Measurements from ENCODE around the gene CHAT.

The CHAT gene

DNA sequence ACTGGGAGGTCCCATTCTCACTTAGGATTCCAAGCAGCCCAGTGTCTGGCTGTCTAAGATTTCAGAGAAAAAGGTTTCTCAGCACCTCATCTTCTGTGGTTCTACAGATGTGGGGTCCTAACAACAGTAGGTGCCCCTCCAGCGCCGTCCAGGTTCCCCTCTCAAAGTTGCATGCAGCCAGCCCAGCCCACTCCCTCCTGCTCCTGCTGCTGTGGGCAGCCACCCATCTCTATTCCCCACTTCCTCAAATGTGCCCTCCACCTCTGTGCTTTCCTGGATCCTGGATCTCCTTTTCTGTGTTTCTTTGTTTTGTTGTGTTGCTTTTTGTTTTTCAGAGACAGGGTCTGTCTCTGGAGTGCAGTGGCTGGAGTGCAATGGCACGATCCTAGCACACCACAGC is 17.0 kb upstream of the CHAT start:
- DNase-seq, result no peak

DNA sequence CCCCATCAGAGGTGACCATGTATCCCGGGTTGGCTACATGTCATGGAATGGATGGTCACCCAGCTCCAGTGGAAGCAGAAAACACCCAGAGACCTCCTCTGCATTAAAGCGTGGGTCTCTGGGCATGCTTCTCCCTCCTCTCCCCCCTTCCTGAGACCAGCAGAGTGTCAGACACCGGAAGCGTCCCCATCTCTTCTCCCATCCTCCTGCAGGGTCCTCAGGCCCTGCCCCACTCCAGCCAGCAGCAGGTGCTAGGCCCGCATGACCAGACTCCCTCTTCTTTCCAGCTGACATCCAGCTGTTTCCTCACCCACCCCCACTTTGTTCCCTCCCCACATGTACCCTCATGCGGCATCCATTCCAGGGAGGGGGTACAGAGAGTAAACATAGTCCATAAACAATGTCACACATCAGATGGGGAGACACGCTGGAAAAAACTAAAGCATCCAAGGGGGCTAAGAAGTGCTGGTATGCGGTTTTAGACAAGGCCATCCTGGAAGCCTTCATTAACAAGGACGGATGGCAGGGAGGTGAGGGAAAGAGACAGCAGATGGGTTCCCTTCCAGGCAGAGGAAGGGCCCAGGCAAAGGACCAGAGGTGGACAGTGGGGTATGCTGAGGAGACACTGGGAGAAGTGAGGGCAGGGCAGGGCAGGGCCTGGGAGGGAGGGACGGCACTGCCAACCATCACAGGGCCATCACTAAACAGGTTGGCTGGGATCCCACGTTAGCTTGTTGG is 16.2 kb upstream of the CHAT start:
- DNase-seq, result no peak

DNA sequence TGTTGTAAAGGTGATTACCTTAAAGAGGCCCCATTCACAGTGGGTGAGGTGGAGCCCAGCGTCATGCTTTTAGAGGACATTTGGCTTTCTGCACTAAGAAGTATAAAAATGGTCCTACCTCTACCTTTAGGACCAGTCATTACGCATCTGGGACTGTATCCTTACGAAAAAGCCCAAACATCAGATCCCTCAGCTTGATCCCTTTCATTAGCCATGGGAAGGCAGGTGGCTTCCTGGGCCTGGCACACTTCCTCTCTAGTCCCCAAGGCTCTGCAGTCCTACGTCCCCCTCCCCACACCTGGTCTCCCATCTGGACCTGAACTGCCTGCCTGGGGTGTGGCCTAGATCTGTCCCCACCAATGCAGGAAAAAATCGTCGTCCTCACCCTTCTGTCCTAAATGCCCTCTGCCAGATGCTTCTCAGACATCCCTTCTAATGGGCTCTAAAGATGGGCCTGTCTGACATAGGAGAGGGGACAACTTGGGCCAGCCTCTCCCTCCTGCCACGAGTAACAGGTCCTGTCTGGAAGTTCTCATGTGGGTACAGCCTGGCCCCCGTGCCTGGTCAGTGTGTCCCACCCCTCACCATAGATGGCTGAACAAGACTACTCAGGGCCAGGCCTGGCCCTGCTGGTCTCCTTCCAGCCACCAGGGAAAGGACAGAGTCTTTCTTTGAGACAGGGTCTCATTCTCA is 15.5 kb upstream of the CHAT start:
- no peak for DNase-seq

DNA sequence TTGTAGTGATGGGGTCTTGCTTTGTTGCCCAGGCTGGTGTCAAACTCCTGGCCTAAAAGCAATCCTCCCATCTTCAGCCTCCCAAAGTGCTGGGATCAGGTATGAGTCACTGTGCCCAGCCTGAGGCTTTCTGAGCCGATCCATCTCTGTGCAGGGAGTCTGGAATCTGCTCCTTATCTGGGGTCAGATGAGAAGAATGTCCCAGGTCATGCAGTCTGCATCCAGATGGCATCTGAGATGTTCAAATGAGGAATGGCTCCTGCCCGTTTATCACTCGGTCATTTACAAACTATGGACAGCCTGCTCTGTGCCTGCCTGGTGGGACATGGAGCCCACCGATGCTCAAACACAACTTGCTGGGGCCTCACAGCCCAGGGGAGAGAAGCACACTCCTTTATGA is 14.9 kb upstream of the CHAT start:
- DNase-seq, result no peak

DNA sequence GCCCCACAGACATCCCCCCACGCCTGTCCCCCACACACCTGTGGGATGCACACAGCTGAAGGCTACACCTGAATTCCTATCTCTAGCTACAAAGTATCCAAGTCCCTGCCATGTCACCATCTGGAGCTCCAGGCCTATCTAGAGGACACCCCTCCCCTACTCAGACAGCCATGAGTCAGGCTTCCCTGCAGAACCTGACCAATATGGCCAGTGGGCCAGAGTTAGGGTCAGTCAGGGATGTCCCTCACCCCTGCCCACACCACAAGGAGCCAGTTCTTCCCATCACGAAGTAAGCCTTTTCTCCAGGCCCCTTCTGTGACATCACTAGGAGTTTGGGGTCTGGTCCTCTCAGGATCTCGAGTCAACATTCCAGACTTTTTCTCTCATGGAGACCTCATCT is 14.3 kb upstream of the CHAT start:
- no peak for DNase-seq

DNA sequence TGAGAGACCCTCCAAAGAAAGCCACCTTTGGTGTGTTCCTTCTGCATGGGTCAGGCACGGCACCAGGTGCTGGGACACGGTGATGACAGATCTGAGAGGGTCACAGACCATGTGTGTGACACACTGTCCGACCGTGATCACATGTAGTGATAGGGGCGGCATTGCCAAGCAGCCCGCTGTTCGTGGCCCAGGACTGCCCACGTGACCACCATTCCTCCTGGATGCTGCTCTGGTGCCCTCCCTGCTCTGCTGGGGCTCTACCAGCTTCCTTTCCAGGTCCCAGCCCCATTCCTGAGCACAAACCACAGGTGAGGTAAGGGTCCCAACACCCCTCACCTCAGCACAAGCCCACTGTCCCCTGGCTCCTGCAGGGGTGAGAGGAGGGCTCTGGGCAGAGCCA is 13.8 kb upstream of the CHAT start:
- DNase-seq, result no peak

DNA sequence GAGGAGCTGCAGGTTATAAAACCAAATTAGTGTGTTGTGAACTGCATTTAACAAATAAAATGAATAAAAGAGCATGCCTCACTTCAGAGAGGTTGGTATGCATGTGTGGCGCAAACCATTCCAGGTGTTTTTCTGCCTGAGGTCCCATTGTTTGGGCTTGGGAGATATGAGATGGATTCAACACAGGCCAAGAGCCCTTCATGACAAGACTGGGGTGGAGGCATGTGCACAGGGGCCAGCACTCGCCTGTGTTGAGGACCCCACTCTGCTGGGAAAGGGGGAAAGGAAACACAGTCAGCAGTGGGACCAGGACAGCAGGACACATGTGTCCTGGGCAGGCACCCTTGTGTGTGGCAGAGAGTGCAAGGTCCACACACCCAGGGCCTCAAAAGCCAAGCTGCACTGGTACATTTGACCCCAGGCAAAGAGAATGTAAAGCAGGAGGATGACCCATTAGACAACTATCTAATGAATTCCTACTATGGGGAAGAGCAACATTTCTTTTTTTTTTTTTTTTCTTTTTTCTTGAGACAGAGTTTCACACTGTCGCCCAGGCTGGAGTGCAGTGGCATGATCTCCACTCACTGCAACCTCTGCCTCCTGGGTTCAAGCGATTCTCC is 12.9 kb upstream of the CHAT start:
- no peak for DNase-seq

DNA sequence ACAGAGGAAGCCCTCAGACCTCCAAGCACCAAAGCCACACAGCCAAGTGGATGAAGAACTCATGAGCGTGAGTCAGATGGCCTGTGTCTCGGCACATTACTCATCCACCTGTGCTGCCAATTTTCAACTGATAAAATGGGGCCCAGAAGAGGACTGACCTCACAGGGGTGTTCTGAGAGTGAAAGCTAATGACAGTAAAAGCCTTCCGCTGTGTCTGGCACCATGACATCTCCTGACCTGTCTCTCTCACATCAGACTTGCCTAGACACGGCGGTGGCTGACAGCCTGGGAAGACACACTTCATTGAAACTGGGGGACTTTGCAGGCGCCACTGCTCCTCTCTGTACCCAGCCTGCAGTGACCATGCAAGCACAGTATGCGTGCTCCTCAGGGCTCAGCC is 12.0 kb upstream of the CHAT start:
- DNase-seq, result no peak

DNA sequence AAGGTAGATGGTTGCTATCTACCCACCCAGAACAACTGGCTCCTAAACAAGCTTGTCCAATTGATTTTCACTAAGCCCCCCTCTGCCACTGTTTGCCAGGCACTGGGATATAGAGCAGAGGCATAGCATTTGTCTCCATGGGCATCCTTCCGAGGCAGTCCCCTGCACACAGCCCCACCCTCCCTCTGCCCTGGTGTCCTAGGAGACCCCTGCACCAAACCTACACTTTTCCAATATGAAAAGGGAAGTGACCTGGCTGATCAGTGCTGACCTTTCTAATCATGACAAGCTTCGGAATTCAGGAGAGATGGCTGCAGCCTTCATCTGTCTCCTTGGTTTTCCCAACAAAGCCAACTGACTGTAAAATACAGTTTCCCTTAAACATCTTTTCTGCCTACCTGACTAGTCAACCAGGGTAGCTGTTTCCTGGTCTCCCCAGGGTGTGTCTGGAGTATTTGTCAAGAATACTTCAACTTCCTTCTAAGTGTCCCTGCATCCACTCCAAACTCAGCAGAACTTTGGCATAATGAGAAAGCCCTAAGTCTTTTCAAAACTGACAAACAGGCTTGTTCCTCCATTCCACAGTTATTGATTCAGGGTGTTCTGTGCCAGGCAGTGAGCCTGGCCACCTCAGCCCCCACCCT is 11.3 kb upstream of the CHAT start:
- no peak for DNase-seq

DNA sequence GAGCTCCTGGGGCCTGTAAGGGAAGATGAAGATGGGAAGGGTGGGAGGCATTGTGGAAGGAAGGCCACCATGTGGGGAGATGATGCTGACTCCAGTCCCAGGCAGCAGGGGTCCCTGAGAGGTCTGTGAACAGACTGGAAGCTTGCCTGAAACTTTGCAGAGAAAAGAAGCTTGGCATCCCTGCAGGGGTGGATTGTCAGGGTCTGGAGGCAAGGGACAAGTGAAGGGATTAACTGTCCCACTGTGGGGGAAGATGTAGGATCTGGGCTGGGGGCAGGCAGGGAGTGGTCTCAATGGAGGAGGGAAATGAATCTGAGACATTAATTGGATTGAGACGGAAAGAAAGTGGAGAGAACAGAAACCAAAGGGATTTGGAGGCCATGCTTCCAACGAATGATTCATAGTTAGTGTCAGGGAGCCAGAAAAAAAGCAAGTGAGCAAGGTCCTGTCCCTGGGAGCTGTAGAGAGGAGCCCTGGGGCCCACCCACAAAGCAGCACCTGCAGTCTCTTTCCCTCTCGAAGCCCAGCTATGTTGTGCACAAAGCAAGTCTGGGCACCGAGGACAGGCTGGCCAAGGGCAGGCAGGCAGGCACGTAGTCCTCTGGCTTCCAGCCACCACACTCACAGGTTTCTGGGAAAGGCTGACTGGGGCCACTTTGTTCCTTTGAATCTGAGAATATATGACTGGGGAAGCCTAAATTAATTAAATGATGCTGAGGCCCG is 8.5 kb upstream of the CHAT start:
- peak in 5 of 56 donors; percentile 5 to 18 (median 7) for DNase-seq

DNA sequence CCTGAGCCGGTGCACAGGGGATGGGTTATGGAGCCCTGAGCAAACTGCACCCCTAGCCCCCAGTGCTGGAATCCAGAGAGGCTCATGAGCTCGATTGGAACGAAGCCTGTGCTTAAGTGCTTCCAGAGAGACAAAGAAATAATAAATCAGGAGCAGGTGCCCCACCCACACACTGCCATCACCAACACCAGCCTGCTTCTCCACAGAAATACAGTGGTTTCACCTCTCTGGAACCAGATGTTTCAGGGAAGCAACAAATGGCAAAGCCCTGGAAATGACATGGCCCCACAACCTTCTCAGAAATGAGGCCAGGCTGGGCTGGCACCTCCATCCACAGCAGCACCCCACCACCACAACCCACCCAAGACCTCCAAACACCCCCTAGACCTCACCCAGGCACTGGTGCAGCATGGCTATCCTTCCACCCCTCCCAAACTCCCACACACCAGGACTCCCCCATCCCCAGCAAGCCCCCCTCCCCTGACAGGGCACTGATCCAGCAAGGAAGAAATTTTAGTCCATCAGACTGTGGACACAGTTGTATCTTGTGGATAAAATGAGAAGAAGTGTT is 7.8 kb upstream of the CHAT start:
- no peak for DNase-seq

DNA sequence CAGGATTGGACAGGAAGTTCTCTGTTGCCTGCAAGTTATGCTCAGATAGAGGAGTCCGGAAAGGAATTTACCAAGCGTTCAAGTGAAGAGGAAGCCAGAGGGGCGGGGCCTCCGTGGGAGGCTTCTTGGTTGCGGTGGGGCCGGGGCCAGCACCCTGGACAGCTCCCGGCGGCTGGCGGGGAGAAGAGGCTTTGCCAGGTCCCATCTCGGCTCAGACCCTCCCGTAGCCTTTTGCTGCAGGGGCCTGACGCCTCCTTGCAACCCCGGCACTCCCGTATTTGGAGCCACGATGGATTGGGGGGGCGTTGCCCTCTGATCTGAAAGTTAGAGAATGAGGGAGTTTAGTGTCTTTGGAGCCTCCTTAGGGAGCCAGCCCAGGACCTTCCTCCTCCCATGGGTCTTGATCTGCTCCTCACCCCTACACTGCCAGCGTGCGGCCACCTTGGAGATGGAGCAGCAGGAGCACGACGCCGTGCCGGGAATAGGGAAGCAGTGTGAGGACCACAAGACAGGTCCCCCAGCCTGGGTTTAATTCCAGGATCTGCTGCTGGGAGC is 6.8 kb upstream of the CHAT start:
- DNase-seq, result peak in 13 of 56 donors; percentile 3 to 45 (median 11)

DNA sequence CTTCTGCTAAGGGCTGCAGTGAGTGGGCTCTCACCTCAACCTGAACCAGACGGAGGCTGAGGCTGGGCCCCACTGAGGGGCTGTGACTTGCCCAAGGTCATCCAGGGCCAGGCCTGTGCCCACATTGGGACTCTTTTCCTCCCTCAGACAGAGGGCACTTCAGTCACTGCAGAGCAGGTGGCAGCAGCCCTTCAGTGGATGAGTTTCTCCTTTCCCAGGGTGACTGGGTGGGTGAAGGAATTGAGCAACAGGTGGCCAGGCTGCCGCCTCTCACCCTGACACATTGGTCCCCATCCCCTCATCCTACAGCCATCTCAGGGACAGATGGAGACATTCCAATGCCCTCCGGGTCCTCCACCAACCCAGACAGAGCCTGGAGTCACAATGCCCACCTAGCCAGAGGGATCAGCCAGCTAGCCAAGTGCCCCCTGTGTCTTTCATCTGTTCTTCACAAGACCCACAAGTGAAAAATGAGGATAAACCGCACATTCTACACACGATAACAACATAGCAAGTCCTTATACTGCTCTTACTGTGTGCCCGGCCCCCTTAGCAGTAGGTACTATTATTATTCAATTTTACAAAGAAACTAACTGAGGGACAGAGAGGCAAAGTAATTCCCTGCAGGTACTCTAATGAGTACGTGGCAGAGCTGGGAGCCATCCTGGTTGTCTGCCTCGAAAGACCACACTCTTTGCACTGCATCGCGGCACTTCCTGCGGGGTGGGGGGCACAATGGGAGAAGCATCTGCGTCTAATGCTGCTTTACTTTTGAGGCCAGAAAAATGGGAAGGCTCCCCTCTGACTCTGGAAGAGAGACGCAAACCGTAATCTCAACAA is 5.5 kb upstream of the CHAT start:
- DNase-seq, result no peak

DNA sequence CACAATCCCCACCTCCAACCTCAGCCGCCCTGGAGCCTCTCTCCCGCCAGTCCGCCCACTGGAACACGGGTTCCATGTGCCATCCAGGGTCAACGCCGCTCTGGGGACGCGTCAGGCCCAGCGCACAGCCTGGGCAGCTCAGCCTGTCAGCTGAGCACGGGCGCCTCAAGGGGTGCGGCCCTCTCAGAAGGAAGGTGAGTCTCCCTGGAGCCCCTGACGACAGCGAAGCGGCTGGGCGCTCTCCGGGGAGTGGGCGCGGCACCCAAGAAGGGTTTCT is 4.9 kb upstream of the CHAT start:
- no peak for DNase-seq

DNA sequence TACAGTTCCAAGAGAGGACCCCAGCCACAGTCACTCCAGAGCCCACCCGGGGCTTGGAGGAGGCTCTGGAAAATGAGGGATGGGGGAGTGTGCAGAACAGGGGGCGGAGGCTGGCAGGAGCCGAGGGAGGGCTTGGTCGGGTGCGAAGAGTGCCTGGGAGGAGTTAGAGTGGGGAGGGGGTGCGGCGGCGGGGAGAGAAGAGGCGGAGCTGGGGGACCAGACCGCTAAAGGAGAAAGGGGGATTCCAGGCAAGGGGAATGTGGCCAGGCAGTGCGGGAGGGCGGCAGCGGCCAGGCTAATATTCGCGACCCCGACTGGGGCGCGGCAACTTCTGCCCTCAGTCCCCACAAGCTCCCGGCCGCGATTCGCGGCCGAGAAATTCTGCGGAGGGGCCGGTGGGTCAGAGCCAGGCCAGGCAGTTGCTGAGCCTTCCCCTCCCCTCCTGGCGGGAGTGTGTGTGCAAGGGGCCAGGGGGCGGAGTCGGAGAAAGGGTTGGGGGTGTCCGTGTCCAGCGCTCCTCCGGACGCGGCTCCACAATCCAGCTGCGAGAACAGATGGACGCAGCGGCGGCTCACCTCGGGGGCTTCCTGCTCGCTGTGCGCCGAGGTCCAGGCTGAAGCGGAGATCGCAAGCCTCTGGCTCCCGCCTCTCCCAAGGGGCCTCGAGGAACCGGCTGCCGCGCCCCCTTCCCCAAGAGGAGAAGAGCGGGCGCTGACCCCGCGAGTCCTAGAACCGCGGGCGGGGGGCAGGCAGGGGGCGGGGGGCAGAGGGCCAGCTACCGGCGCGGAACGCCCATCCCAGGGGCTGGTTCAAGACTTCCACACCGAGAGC is 4.3 kb upstream of the CHAT start:
- DNase-seq, result no peak

DNA sequence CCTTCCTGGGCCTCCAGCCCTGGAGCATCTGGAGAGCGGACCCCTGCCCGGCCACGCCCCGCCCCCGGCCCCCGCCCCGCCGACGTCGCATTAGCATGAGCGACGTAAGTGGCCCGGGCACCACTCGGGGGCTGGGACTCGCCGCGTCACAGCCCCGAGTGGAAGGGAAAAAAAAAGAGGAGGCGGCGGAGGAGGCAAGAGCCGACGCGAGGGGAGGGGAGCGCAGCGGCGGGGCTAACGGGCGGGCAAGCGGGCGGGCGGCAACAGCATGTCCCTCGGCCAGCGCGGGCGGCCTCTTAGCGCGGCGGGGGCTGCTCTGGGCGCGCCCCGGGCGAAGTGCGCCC is 3.8 kb upstream of the CHAT start, which contains the start of gene SLC18A3:
SLC18A3 (plus strand) TSS at position 197 of the 344 bp plus-strand sequence. CDS start 431 bp downstream, outside the sequence.
- DNase-seq, result no peak

DNA sequence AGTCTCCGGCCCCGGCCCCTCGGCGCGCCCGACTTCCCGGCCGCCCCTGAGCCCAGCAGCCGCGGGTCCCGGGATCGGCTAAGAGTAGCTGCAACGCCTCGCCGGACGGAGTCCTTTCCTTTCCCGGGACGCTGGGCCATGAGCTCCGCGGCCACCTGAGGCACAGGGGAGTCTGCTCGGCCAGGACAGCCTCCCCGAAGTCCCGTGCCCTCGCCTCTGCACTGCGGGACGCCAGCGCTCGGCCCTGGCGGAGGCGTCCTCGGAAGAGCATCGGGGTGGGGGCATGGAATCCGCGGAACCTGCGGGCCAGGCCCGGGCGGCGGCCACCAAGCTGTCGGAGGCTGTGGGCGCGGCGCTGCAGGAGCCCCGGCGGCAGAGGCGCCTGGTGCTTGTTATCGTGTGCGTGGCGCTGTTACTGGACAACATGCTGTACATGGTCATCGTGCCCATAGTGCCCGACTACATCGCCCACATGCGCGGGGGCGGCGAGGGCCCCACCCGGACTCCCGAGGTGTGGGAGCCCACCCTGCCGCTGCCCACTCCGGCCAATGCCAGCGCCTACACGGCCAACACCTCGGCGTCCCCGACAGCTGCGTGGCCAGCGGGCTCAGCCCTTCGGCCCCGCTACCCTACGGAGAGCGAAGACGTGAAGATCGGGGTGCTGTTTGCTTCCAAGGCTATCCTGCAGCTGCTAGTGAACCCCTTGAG is 3.2 kb upstream of the CHAT start:
- DNase-seq, result no peak

DNA sequence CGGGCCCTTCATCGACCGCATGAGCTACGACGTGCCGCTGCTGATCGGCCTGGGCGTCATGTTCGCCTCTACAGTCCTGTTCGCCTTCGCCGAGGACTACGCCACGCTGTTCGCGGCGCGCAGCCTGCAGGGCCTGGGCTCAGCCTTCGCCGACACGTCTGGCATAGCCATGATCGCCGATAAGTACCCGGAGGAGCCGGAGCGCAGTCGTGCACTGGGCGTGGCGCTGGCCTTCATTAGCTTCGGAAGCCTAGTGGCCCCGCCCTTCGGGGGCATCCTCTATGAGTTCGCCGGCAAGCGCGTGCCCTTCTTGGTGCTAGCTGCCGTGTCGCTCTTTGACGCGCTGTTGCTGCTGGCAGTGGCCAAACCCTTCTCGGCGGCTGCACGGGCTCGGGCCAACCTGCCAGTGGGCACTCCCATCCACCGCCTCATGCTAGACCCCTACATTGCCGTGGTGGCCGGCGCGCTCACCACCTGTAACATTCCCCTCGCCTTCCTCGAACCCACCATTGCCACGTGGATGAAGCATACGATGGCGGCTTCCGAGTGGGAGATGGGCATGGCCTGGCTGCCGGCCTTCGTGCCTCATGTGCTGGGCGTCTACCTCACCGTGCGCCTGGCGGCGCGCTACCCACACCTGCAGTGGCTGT is 2.5 kb upstream of the CHAT start:
- no peak for DNase-seq

Data from nucleus accumbens (tissue), 56 donors.